ENCODE results near the gene SLC17A9. TPM values are rescaled to one million over a fixed set of nuclear protein-coding genes. Genes with fewer than 3 reads are reported as not detected.

Gene SLC17A9
- total RNA-seq, 1 donor = 2.0 TPM

DNA sequence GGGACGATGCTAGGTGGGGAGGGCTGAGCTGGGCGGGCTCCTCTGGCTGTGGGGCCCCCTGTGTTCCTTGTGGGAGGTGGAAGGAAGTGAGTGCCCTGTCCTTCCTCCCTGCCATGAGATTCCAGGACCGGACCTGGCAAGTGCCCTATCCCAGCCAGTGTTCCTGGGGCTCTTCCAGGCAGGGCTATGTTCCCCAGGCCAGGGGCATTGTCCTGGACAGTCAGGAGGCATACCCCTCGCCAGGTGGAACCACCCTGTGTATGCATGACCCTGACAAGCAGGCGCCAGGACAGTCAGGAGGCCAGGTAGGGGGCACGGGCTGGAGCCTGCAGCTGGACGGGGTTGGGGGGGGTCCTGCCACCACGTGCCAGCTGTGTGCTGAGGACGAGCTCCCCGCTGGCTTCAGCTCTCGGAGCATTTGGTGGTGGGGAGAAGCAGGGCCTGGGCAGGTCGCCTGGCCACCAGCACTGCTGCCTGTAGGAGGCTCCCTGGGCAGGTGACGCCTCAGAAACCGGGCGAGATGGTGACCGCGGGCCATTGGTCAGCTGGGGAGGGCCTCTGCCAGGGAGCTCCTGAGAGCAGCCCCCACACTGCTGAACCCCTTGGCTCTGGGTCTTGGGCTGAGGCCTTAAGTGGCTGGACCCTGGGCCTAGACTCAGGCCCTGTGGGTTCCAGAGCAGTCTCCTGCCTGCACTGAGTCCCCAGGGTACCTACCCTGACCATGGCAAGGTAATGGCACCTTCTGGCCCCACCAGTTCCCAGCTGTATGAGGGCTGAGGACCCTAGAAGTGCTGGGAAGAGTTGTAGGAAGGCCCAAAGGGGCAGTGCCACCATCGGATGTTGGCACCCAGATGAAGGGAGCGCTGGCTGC lies 694 bp downstream of the SLC17A9 start:
- peak overlapping the region; percentile 40 for H3K4me3 ChIP-seq (ENCODE audit: low read depth, low read length)
- no peak for DNase-seq (ENCODE audit: low read depth)
- TF ChIP-seq, protein P1, sequence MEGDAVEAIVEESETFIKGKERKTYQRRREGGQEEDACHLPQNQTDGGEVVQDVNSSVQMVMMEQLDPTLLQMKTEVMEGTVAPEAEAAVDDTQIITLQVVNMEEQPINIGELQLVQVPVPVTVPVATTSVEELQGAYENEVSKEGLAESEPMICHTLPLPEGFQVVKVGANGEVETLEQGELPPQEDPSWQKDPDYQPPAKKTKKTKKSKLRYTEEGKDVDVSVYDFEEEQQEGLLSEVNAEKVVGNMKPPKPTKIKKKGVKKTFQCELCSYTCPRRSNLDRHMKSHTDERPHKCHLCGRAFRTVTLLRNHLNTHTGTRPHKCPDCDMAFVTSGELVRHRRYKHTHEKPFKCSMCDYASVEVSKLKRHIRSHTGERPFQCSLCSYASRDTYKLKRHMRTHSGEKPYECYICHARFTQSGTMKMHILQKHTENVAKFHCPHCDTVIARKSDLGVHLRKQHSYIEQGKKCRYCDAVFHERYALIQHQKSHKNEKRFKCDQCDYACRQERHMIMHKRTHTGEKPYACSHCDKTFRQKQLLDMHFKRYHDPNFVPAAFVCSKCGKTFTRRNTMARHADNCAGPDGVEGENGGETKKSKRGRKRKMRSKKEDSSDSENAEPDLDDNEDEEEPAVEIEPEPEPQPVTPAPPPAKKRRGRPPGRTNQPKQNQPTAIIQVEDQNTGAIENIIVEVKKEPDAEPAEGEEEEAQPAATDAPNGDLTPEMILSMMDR (IDR thresholded peaks at IDR 0.05; ENCODE audit: insufficient read depth, low read length) = no peak

DNA sequence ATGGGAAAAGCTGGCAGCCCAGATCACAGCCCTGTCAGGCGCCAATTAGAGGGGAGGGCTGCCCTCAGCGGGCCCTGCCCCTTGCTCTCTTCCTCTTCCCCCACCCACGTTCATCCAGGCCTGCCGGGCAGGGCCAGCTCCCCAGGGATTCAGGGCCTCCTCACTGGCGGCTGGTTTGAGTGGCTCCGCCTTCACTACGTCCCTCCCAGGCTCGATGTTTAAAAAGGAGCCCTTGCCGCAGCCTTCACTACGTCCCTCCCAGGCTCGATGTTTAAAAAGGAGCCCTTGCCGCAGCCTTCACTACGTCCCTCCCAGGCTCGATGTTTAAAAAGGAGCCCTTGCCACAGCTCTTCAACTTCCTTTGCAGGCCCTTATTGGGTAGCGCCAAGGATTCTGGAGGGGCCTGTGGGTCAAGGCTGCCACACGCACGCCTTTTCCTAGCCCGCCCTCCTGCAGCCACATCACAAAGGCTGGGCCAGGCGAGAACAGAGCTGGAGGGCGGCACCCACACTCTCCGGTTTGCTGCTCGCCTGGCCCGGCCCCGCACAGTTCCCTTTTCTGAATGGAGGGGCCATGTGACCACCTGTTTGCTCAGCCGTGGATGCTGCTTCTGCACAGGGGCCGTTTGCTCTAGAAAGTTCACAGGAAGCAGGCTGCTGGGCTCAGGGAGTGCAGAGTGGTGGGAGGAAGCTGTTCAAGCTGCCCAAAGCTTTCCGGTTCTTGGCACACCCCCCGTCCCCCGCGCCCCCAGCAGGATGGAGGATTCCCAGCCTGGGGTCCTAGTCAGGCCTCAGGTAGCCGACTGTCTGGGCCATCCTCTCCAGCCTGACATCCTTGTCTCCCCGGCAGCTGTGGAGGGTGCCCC lies 1.6 kb downstream of the SLC17A9 start:
- TF ChIP-seq, protein P1 (IDR thresholded peaks at IDR 0.05; ENCODE audit: insufficient read depth, low read length) = no peak
- peak overlapping the region; percentile 42 for H3K4me3 ChIP-seq (ENCODE audit: low read depth, low read length)
- peak; percentile 77 for DNase-seq (ENCODE audit: low read depth)

DNA sequence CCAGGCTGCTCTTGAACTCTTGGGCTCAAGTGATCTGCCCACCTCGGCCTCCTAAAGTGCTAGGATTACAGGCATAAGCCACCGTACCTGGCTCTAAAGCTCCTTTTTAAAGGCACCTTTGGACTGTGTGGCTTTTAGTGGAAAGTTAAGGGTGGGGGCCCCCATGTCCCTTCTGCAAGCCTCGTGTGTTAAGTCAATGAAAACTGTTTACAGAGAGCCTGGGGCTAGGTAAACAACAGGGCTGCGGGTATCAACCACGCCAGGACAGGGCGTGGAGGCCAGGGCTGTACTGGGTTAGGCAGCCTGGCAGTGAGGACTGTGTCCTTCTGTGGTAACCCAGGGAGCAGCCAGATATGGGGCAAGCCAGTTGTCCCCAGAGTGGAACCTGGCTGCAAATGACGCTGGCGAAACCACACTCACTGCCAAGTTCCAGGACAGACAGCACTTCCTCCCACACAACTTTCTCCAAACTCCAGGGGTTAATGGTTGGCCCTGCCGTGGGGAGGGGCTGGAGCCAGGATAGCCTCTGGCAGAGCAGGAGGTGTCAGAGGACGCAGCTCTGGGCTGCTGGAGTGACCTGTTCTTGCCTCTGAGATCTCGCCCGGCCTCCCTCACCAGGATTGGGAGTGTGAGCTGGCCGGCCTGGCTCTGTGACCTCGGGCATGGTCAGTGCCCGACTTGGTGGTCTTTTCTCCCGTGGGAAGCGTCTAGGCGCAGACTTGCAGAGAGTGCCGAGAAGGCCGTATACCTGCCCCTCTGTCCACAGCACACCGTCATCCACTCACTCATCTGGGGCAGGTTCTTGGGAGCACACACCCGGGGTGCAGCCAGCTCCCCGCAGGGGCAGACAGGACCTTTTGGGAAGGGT lies 3.2 kb downstream of the SLC17A9 start:
- no peak overlapping the region for H3K4me3 ChIP-seq (ENCODE audit: low read depth, low read length)
- no peak for DNase-seq (ENCODE audit: low read depth)
- TF ChIP-seq, protein P1 (IDR thresholded peaks at IDR 0.05; ENCODE audit: insufficient read depth, low read length) = no peak

DNA sequence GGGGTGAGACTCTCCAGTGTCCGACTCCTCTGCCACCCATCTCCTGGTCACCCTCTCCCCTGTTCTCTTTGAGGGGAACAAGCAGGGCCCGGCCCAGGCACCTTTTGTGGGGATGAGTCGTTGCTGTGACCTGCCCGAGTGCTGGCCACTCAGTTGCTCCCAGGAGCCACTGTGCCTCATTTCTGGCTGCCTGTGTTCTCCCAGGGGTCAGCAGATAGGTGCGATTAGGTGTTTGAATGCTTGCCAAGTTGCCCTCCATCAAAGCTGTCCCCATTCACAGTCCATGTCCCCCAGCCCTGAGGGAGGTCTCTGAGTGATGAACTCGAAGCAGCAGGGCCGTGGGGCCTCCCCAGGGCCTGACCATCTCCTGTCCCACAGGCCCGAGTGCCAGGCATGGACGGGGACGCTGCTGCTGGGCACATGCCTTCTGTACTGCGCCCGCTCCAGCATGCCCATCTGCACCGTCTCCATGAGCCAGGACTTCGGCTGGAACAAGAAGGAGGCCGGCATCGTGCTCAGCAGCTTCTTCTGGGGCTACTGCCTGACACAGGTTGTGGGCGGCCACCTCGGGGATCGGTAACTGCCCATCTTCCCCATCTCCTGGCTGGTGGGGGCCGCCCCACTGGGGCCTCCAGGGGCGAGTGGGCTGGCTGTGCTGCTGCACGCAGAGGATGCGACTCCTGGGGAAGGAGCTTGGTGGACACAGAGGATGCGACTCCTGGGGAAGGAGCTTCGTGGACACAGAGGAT lies 4.1 kb downstream of the SLC17A9 start:
- no peak for DNase-seq (ENCODE audit: low read depth)
- TF ChIP-seq, protein P1 (IDR thresholded peaks at IDR 0.05; ENCODE audit: insufficient read depth, low read length) = no peak
- H3K4me3 ChIP-seq (ENCODE audit: low read depth, low read length) = no peak overlapping the region

GRCh38 chr20:62957136-62958117 lies 4.9 kb downstream of the SLC17A9 start:
- no peak for DNase-seq (ENCODE audit: low read depth)
- TF ChIP-seq, protein P1 (IDR thresholded peaks at IDR 0.05; ENCODE audit: insufficient read depth, low read length) = no peak
- no peak overlapping the region for H3K4me3 ChIP-seq (ENCODE audit: low read depth, low read length)

All from fibroblast of the aortic adventitia (primary cell).